Natural killer cell (primary cell): ENCODE results near the gene LGI4. TPM values are rescaled to one million over a fixed set of nuclear protein-coding genes. Genes with fewer than 3 reads are reported as not detected.
A peak's percentile ranks its signal among the peaks of the same experiment; 100 is the strongest.

Source experiments
- ATAC-seq, 3 donors: fragments of 150-1000 bp in 2 of 3; fragments of 200-7000 bp in 1 of 3; cut with Tn5 transposase; 1 replicate in 1 of 3; 2 replicates in 2 of 3; pipeline ENCODE4 v1.10.0; 2021; ENCODE audit warnings: mild to moderate bottlenecking in 2 of 3, moderate library complexity in 2 of 3
- DNase-seq, 2 donors: peaks; one replicate each; pipeline versions ENCODE4 v3.0.0 to v3.0.0-alpha.2; 2013 to 2021; ENCODE audit warnings: mixed read lengths in 1 of 2
- H3K27ac ChIP-seq: one replicate; pipeline ENCODE4 v1.5.1; 2013; ENCODE audit warnings: mild to moderate bottlenecking, low read length
- H3K27me3 ChIP-seq: one replicate; pipeline ENCODE4 v1.6.1; 2013; ENCODE audit warnings: low read length; ENCODE audit not compliant: control insufficient read depth, insufficient read depth
- H3K36me3 ChIP-seq: one replicate; pipeline ENCODE4 v1.6.1; 2013; ENCODE audit warnings: low read length; ENCODE audit not compliant: control insufficient read depth, insufficient read depth
- H3K4me1 ChIP-seq: one replicate; pipeline ENCODE4 v1.6.1; 2013; ENCODE audit warnings: low read length; ENCODE audit not compliant: control insufficient read depth, insufficient read depth
- H3K4me3 ChIP-seq: one replicate; pipeline ENCODE4 v1.5.1; 2013; ENCODE audit warnings: low read length
- H3K9me3 ChIP-seq: one replicate; pipeline ENCODE4 v1.6.1; 2013; ENCODE audit warnings: low read length; ENCODE audit not compliant: control insufficient read depth, insufficient read depth
- H3K27ac Mint-ChIP-seq, 2 donors: one replicate each; pipeline ENCODE4 v1.8.0; 2022; ENCODE audit warnings: mild to moderate bottlenecking in 2 of 2, mixed read lengths in 2 of 2, moderate library complexity in 1 of 2
- H3K27me3 Mint-ChIP-seq, 2 donors: one replicate each; pipeline ENCODE4 v1.8.0; 2022; ENCODE audit warnings: low read depth in 2 of 2, mixed read lengths in 2 of 2
- H3K36me3 Mint-ChIP-seq: one replicate; pipeline ENCODE4 v1.8.0; 2022; ENCODE audit warnings: mixed read lengths
- H3K4me1 Mint-ChIP-seq, 2 donors: one replicate each; pipeline ENCODE4 v1.8.0; 2022; ENCODE audit warnings: mixed read lengths in 2 of 2
- H3K4me3 Mint-ChIP-seq: one replicate; pipeline ENCODE4 v1.8.0; 2022; ENCODE audit warnings: mild to moderate bottlenecking, moderate library complexity, mixed read lengths
- H3K9me3 Mint-ChIP-seq, 2 donors: one replicate each; pipeline ENCODE4 v1.8.0; 2022; ENCODE audit warnings: mixed read lengths in 2 of 2
- CTCF ChIP-seq: fragments of 200-600 bp; IDR thresholded peaks from one replicate; pipeline ENCODE4 v1.8.0; 2022; ENCODE audit warnings: antibody characterized with exemption
- WGBS: methylation state at CpG from one replicate; pipeline ENCODE4 v1.1.7; 2013; ENCODE audit warnings: missing lambda C conversion rate; ENCODE audit not compliant: insufficient coverage; 5-methylcytosine and 5-hydroxymethylcytosine counted together
- intact Hi-C: fragments of 100-400 bp; cut with micrococcal nuclease; formaldehyde crosslinking; loops from one replicate; pipeline ENCODE4 v1.14.2; 2022
- total RNA-seq, 4 donors: library from RNA; stranded (reverse); fragments of 120-200 nt in 1 of 4; gene quantifications; one replicate each; pipeline versions ENCODE4 v1.2.3 to v1.2.4, GENCODE V29; 2013 to 2022

Gene LGI4
- total RNA-seq, 3 donors from 2014 or later (not counting 1 experiment from before 2014, with no cell fraction given), result 0.49 to 0.72 TPM; not detected in 1

- intact Hi-C loops, result no loop called here
These were observed 34.5 kb upstream of the LGI4 start for GRCh38 chr19:35169221-35169995.

GRCh38 chr19:35168196-35168595, 33.3 kb upstream of the LGI4 start:
- 77% methylated on average over 3 of the region's 3 CpGs for WGBS

More at GRCh38 chr19:35169221-35169995, 34.5 kb upstream of the LGI4 start:
- Mint-ChIP-seq H3K4me1 (peaks cover 31 to 45% of the 10 kb centered on the region in 2 donors), H3K27ac (peak overlapping the region; percentile 19 to 87), H3K36me3 (peaks cover 14% of the 10 kb centered on the region), H3K27me3 (no peaks in the 10 kb centered on the region), H3K4me3 (no peak overlapping the region), H3K9me3 (no peaks in the 10 kb centered on the region)
- H3K4me1 ChIP-seq, result peaks cover 32% of the 10 kb centered on the region
- no peaks in the 10 kb centered on the region for H3K9me3 ChIP-seq
- peaks cover 48% of the 10 kb centered on the region for H3K36me3 ChIP-seq
- no peak overlapping the region for H3K27ac ChIP-seq
- DNase-seq (no peak), ATAC-seq (no peak)
- H3K27me3 ChIP-seq, result no peaks in the 10 kb centered on the region
- no peak for TF ChIP-seq CTCF
- no peak overlapping the region for H3K4me3 ChIP-seq
- WGBS, result 87% methylated on average over 17 of the region's 18 CpGs

GRCh38 chr19:35167251-35168119, 32.6 kb upstream of the LGI4 start:
- H3K27me3 ChIP-seq, result no peaks in the 10 kb centered on the region
- intact Hi-C loops, result no loop called here
- no peak overlapping the region for H3K4me3 ChIP-seq
- peak in 1 of 2 donors; percentile 29 for DNase-seq
- Mint-ChIP-seq H3K36me3 (peaks cover 15% of the 10 kb centered on the region), H3K4me1 (peaks cover 27 to 55% of the 10 kb centered on the region in 2 donors), H3K4me3 (no peak overlapping the region), H3K9me3 (no peaks in the 10 kb centered on the region), H3K27me3 (no peaks in the 10 kb centered on the region), H3K27ac (peak overlapping the region; percentile 80 to 87)
- peak overlapping the region; percentile 65 for H3K27ac ChIP-seq
- no peak for ATAC-seq
- TF ChIP-seq CTCF, result no peak
- peaks cover 64% of the 10 kb centered on the region for H3K36me3 ChIP-seq
- peaks cover 31% of the 10 kb centered on the region for H3K4me1 ChIP-seq
- no peaks in the 10 kb centered on the region for H3K9me3 ChIP-seq
- WGBS, result 54% methylated on average over 4 of the region's 5 CpGs

More at GRCh38 chr19:35168196-35168595, 33.3 kb upstream of the LGI4 start:
- Histone ChIP-seq H3K9me3 (no peaks in the 10 kb centered on the region), H3K4me1 (peaks cover 32% of the 10 kb centered on the region), H3K27me3 (no peaks in the 10 kb centered on the region), H3K36me3 (peaks cover 57% of the 10 kb centered on the region), H3K27ac (peak overlapping the region; percentile 65), H3K4me3 (no peak overlapping the region)
- H3K27ac Mint-ChIP-seq, result peak overlapping the region; percentile 80 to 87
- peaks cover 14% of the 10 kb centered on the region for H3K36me3 Mint-ChIP-seq
- H3K9me3 Mint-ChIP-seq, result no peaks in the 10 kb centered on the region
- TF ChIP-seq CTCF, result no peak
- ATAC-seq, result no peak
- no peak for DNase-seq
- intact Hi-C loops, result no loop called here
- H3K27me3 Mint-ChIP-seq, result no peaks in the 10 kb centered on the region
- H3K4me3 Mint-ChIP-seq, result no peak overlapping the region
- peaks cover 31 to 54% of the 10 kb centered on the region in 2 donors for H3K4me1 Mint-ChIP-seq
